Measurements from ENCODE around the gene USP2.

USP2 gene

DNA sequence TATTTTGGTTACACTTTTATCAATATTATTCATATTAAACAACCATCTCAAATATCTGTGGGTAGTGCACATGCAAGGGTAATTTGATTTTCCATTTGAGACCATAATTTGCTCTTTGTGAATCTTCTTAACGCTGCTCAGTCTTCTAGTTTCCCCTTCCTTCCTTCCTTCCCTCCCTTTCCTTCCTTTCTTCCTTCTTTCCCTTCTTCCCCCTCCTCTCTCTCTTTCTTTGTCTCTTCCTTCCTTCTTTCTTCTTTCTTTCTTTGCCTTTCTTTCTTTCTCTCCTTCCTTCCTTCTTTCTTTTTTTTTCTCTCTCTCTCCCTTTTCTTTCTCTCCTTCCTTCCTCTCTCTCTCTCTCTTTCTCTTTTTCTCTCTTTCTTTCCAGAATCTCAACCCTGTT, 51.3 kb downstream of the USP2 start:
- no peak for TF ChIP-seq SPI1 (IDR thresholded peaks at IDR 0.05; ENCODE audit: borderline replicate concordance, low read depth)
- no peaks in the 10 kb centered on the region for H3K27me3 ChIP-seq (ENCODE audit: insufficient read depth, poor library complexity, severe bottlenecking)
- DNase-seq (ENCODE audit: low read depth in 1 of 2, low spot score in 1 of 2), result no peak

DNA sequence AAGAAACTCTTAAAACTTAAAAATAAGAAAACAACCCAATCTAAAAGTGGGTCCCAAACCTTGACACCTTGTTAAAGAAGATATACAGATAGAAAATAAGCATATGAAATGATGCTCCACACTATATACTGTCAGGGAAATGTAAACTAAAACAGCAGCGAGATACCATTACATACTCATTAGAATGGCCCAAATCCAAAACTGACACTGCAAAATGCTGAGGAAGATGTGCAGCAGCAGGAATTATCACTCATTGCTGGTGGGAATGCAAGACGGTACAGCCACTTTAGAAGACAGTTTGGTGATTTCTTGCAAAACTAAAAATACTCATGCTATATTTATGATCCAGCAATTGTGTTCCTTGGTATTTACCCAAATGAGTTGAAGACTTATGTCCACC, 52.2 kb downstream of the USP2 start:
- H3K27me3 ChIP-seq (ENCODE audit: insufficient read depth, poor library complexity, severe bottlenecking), result no peaks in the 10 kb centered on the region
- DNase-seq (ENCODE audit: low read depth in 1 of 2, low spot score in 1 of 2), result no peak
- no peak for TF ChIP-seq GABPA (IDR thresholded peaks at IDR 0.05; ENCODE audit: low read depth)
- TF ChIP-seq, protein P1, sequence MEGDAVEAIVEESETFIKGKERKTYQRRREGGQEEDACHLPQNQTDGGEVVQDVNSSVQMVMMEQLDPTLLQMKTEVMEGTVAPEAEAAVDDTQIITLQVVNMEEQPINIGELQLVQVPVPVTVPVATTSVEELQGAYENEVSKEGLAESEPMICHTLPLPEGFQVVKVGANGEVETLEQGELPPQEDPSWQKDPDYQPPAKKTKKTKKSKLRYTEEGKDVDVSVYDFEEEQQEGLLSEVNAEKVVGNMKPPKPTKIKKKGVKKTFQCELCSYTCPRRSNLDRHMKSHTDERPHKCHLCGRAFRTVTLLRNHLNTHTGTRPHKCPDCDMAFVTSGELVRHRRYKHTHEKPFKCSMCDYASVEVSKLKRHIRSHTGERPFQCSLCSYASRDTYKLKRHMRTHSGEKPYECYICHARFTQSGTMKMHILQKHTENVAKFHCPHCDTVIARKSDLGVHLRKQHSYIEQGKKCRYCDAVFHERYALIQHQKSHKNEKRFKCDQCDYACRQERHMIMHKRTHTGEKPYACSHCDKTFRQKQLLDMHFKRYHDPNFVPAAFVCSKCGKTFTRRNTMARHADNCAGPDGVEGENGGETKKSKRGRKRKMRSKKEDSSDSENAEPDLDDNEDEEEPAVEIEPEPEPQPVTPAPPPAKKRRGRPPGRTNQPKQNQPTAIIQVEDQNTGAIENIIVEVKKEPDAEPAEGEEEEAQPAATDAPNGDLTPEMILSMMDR (IDR thresholded peaks at IDR 0.05; ENCODE audit: insufficient read depth, low read length), result no peak
- TF ChIP-seq REST (IDR thresholded peaks at IDR 0.05; ENCODE audit: insufficient replicate concordance, low read depth), result no peak
- TF ChIP-seq SPI1 (IDR thresholded peaks at IDR 0.05; ENCODE audit: borderline replicate concordance, low read depth), result no peak

More for the DNA sequence above, 51.3 kb downstream of the USP2 start:
- H3K4me3 ChIP-seq (replicated peaks; ENCODE audit: insufficient read depth, low read length), result no peak overlapping the region
- H3K27ac ChIP-seq (replicated peaks), result no peak overlapping the region

GRCh38 chr11:119324189-119324588, 57.3 kb downstream of the USP2 start:
- DNase-seq (ENCODE audit: low read depth in 1 of 2, low spot score in 1 of 2), result no peak
- Histone ChIP-seq H3K27ac (replicated peaks) (no peak overlapping the region), H3K4me3 (replicated peaks; ENCODE audit: insufficient read depth, low read length) (no peak overlapping the region), H3K27me3 (ENCODE audit: insufficient read depth, poor library complexity, severe bottlenecking) (peaks cover 3% of the 10 kb centered on the region)
- TF ChIP-seq, protein P1 (IDR thresholded peaks at IDR 0.05; ENCODE audit: insufficient read depth, low read length), result no peak
- no peak for TF ChIP-seq REST (IDR thresholded peaks at IDR 0.05; ENCODE audit: insufficient replicate concordance, low read depth)
- TF ChIP-seq POLR2AphosphoS5 (IDR thresholded peaks at IDR 0.05; ENCODE audit: low read depth), result no peak
- no peak for TF ChIP-seq SPI1 (IDR thresholded peaks at IDR 0.05; ENCODE audit: borderline replicate concordance, low read depth)
- no peak for TF ChIP-seq GABPA (IDR thresholded peaks at IDR 0.05; ENCODE audit: low read depth)

More for the DNA sequence above, 52.2 kb downstream of the USP2 start:
- no peak overlapping the region for H3K27ac ChIP-seq (replicated peaks)
- no peak overlapping the region for H3K4me3 ChIP-seq (replicated peaks; ENCODE audit: insufficient read depth, low read length)

- DNase-seq (ENCODE audit: low read depth in 1 of 2, low spot score in 1 of 2), result peak in 1 of 2 experiments; percentile 76
- TF ChIP-seq, protein P1 (IDR thresholded peaks at IDR 0.05; ENCODE audit: insufficient read depth, low read length), result peak; percentile 71
- no peak for TF ChIP-seq SPI1 (IDR thresholded peaks at IDR 0.05; ENCODE audit: borderline replicate concordance, low read depth)
- peaks cover 3% of the 10 kb centered on the region for H3K27me3 ChIP-seq (ENCODE audit: insufficient read depth, poor library complexity, severe bottlenecking)
- no peak overlapping the region for H3K27ac ChIP-seq (replicated peaks)
- no peak overlapping the region for H3K4me3 ChIP-seq (replicated peaks; ENCODE audit: insufficient read depth, low read length)
These were observed 57.9 kb downstream of the USP2 start for GRCh38 chr11:119323532-119324033.

Data from HL-60 (cell line).